H1 (cell line): ENCODE measurements around the gene MEF2C.

ENCODE experiments used
- CHD1 ChIP-seq: IDR thresholded peaks from 2 replicates; pipeline ENCODE4 v1.6.1; 2012; ENCODE audit warnings: low read depth, low read length, improper control_type of control experiment
- POLR2A ChIP-seq, 2 experiments: IDR thresholded peaks; 1 replicate in 1 of 2; 2 replicates in 1 of 2; pipeline ENCODE4 v1.6.1; 2011; ENCODE audit warnings: low read depth in 2 of 2, low read length in 2 of 2, mild to moderate bottlenecking in 2 of 2; ENCODE audit errors: control extremely low read depth in 1 of 2
- TF ChIP-seq, protein P1 (sequence below), 3 experiments: IDR thresholded peaks; 1 replicate in 2 of 3; 2 replicates in 1 of 3; pipeline versions ENCODE4 v1.5.1 to v1.6.1; 2011; ENCODE audit warnings: low read length in 3 of 3, mild to moderate bottlenecking in 3 of 3, inconsistent platforms in 2 of 3, low read depth in 1 of 3, moderate library complexity in 1 of 3; ENCODE audit not compliant: insufficient read depth in 1 of 3; ENCODE audit errors: control extremely low read depth in 1 of 3

GRCh38 chr5:88765171-88765570, 117.8 kb downstream of the MEF2C start:
- TF ChIP-seq, protein P1, sequence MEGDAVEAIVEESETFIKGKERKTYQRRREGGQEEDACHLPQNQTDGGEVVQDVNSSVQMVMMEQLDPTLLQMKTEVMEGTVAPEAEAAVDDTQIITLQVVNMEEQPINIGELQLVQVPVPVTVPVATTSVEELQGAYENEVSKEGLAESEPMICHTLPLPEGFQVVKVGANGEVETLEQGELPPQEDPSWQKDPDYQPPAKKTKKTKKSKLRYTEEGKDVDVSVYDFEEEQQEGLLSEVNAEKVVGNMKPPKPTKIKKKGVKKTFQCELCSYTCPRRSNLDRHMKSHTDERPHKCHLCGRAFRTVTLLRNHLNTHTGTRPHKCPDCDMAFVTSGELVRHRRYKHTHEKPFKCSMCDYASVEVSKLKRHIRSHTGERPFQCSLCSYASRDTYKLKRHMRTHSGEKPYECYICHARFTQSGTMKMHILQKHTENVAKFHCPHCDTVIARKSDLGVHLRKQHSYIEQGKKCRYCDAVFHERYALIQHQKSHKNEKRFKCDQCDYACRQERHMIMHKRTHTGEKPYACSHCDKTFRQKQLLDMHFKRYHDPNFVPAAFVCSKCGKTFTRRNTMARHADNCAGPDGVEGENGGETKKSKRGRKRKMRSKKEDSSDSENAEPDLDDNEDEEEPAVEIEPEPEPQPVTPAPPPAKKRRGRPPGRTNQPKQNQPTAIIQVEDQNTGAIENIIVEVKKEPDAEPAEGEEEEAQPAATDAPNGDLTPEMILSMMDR (IDR thresholded peaks at IDR 0.05; ENCODE audit: control extremely low read depth in 1 of 3, insufficient read depth in 1 of 3, low read depth in 1 of 3, low read length in 3 of 3), result no peak
- no peak for TF ChIP-seq POLR2A (IDR thresholded peaks at IDR 0.05; ENCODE audit: control extremely low read depth in 1 of 2, low read depth in 2 of 2, low read length in 2 of 2)
- TF ChIP-seq CHD1, result no peak
